GM18526 (cell line): ENCODE measurements around the gene KATNIP.

Experiments used
- POLR2A ChIP-seq: IDR thresholded peaks from 3 replicates; pipeline ENCODE4 v1.6.1; 2011; ENCODE audit not compliant: insufficient read length; ENCODE audit errors: extremely low read depth

Gene KATNIP

DNA sequence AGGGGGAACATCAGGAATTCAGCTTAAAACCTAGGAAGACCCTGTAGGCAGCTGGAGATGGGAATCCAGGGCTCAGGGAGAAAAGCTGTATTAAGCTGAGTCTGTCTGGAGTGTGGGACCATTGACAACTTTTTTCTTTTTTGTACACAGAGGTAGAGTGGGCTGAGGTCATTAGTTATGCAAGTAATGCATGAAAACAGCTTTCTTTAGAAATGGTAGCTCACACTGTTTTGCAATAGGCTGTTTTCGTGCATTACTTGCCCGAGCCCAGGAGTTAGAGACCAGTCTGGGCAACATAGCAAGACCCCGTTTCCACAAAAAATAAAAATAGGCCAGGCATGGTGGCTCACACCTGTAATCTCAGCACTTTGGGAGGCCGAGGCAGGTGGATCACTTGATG lies 46.5 kb downstream of the KATNIP start:
- TF ChIP-seq POLR2A, result no peak

DNA sequence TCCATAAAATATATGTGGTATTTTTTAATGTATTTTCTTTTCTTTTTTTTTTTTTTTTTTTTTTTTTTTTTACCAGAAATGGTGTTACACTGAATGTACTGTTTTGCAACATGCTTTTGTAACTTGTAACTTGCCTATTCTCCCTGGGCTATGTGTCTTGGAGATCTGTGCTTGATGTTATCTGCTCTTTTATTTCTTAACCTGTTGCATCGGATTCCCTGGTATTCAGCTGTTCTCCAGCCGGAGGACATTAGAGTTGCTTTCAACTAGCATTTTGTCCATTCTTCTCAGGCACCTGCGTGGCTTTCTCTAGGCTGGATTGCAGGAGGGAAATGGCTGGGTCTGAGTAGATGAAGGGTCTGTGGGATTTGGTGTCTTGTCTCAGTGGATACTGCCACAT lies 47.4 kb downstream of the KATNIP start:
- no peak for TF ChIP-seq POLR2A

DNA sequence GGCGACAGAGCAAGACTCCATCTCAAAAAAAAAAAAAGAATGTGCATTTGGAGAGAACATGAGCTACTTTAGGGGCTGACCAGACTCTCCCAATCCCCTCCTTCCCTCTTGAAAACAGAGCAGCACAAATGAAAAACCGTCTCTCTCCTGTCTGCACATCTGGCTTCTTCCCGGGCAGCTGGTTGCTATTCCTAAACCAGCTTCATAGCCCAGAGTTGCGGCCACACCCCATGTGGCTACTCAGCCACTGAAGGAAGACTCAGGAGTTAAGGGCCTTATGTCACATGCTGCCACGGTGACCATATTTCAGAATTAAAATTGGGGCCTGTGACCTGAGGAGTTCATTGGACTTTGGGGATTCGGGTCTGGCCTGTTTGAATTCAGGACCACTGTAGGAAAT lies 48.3 kb downstream of the KATNIP start:
- TF ChIP-seq POLR2A, result no peak

DNA sequence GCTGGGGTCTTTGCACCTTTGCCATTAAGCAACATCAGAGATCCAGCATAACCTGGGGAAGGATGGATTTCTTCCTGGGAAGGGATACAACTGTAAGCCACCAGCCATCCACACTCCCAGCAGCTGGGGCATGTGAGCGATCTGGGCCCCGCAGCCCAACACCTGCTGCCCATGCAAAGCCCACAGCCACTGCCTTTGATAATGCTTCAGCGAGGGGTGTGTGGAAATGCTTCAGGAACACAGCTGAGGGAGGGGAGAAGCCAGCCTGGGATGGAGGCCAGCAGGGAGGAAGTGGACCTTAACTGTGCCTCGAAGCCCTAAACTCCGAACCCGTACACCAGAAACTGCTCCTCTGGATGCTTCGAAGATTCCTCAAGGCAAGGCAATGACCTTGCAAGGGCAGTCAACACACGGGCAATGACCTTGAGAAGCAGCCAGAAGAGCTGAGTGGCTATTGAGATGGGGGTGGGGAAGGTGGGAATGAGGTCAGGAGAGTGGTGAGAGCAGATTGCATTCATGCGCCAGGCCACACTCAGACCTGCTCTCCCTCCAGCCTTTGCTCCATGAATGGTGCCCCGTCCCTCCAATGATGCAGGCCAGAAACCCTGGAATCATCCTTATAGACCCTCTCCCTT lies 49.1 kb downstream of the KATNIP start:
- TF ChIP-seq POLR2A, result no peak

DNA sequence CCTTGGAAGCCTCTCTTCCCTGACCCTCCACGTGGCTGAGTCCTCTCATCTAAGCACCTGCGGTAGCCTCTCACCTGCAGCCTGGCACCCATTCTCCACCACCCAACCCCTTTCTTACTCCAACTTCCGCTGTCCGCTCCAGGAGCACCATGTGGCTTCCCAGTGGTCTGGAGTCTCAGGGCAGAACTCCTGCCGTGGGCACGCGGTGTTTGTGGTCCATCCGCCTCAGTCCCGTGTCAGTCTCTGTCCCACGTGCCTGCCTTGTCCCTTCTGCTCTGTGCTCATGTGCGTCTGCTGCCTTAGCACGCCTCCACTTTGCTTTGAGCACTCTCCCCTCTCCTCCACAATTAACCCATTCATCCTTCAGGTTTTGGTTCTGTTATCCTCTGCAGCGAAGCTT lies 49.7 kb downstream of the KATNIP start:
- no peak for TF ChIP-seq POLR2A
